Measurements from ENCODE around the gene RAP1A. TPM values are rescaled to one million over a fixed set of nuclear protein-coding genes. Genes with fewer than 3 reads are reported as not detected.

The RAP1A gene
- total and polyA plus RNA-seq, 10 donors: 83.3 to 125 (median 105) TPM

GRCh38 chr1:111571987-111572386 is 47.6 kb upstream of the RAP1A start:
- Histone ChIP-seq H3K27ac (no peak overlapping the region), H3K27me3 (replicated peaks in 1 of 7) (no peaks in the 10 kb centered on the region), H3K4me3 (no peak overlapping the region), H3K9me3 (no peaks in the 10 kb centered on the region), H3K4me1 (peaks cover 0 to 21% (median 8%) of the 10 kb centered on the region in 6 donors), H3K36me3 (no peaks in the 10 kb centered on the region)
- intact Hi-C loops (cut with DNase I; ENCODE audit: low total_unique reads): no loop called here
- DNase-seq: no peak
- 53 to 94% (median 82%) methylated on average over 2 of the region's 2 CpGs for WGBS, 5 donors
- TF ChIP-seq POLR2AphosphoS5 (IDR thresholded peaks at IDR 0.05) (no peak), POLR2A (IDR thresholded peaks at IDR 0.05) (no peak)
- TF ChIP-seq, protein P1, sequence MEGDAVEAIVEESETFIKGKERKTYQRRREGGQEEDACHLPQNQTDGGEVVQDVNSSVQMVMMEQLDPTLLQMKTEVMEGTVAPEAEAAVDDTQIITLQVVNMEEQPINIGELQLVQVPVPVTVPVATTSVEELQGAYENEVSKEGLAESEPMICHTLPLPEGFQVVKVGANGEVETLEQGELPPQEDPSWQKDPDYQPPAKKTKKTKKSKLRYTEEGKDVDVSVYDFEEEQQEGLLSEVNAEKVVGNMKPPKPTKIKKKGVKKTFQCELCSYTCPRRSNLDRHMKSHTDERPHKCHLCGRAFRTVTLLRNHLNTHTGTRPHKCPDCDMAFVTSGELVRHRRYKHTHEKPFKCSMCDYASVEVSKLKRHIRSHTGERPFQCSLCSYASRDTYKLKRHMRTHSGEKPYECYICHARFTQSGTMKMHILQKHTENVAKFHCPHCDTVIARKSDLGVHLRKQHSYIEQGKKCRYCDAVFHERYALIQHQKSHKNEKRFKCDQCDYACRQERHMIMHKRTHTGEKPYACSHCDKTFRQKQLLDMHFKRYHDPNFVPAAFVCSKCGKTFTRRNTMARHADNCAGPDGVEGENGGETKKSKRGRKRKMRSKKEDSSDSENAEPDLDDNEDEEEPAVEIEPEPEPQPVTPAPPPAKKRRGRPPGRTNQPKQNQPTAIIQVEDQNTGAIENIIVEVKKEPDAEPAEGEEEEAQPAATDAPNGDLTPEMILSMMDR (IDR thresholded peaks at IDR 0.05 in 8 of 11, conservative IDR thresholded peaks at IDR 0.05 in 3 of 11): no peak

DNA sequence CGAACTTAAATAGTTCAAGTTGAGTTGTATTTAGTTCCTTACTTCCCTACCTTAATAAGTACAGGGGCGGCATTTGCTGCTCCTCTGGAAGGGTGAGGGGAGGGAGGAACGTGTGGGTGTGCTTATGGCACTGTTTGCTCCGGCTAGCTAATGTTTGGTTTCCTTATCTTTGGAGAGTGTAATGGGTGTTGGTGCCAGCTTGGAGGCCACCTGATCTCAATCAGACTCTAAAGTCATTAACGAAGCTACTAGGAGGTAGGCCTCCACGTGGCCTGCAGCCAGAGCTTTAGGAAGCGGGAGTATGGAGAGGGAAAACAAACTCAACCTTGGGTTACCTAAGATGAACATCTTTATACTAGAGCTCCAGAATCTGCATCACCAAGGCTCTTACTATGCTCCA is 43.0 kb upstream of the RAP1A start:
- H3K36me3 ChIP-seq: no peaks in the 10 kb centered on the region
- DNase-seq: no peak
- TF ChIP-seq POLR2A (IDR thresholded peaks at IDR 0.05): no peak
- TF ChIP-seq POLR2AphosphoS5 (IDR thresholded peaks at IDR 0.05): no peak
- TF ChIP-seq, protein P1 (IDR thresholded peaks at IDR 0.05 in 8 of 11, conservative IDR thresholded peaks at IDR 0.05 in 3 of 11): no peak
- no peaks in the 10 kb centered on the region for H3K9me3 ChIP-seq
- peaks cover 0 to 8% (median 2%) of the 10 kb centered on the region in 6 donors for H3K4me1 ChIP-seq
- no peaks in the 10 kb centered on the region for H3K27me3 ChIP-seq (replicated peaks in 1 of 7)
- no peak overlapping the region for H3K27ac ChIP-seq
- WGBS, 5 donors: 88 to 96% (median 91%) methylated on average over 7 of the region's 7 CpGs
- intact Hi-C loops (cut with DNase I; ENCODE audit: low total_unique reads): no loop called here
- H3K4me3 ChIP-seq: no peak overlapping the region

- no peak overlapping the region for H3K27ac ChIP-seq
- H3K4me1 ChIP-seq: peaks cover 5 to 17% (median 8%) of the 10 kb centered on the region in 6 donors
- no peak for DNase-seq
- no peaks in the 10 kb centered on the region for H3K9me3 ChIP-seq
- no peak overlapping the region for H3K4me3 ChIP-seq
- H3K36me3 ChIP-seq: no peaks in the 10 kb centered on the region
- H3K27me3 ChIP-seq (replicated peaks in 1 of 7): no peaks in the 10 kb centered on the region
- 84 to 94% (median 90%) methylated on average over 2 of the region's 2 CpGs for WGBS, 5 donors
- intact Hi-C loops (cut with DNase I; ENCODE audit: low total_unique reads): no loop called here
- TF ChIP-seq POLR2AphosphoS5 (IDR thresholded peaks at IDR 0.05) (no peak), POLR2A (IDR thresholded peaks at IDR 0.05) (no peak)
- TF ChIP-seq, protein P1 (IDR thresholded peaks at IDR 0.05 in 8 of 11, conservative IDR thresholded peaks at IDR 0.05 in 3 of 11): no peak
Observed at GRCh38 chr1:111577814-111578213, 41.8 kb upstream of the RAP1A start.

- Histone ChIP-seq H3K27ac (no peak overlapping the region), H3K4me1 (peaks cover 7 to 21% (median 14%) of the 10 kb centered on the region in 6 donors), H3K4me3 (no peak overlapping the region), H3K9me3 (no peaks in the 10 kb centered on the region), H3K27me3 (replicated peaks in 1 of 7) (no peaks in the 10 kb centered on the region), H3K36me3 (no peaks in the 10 kb centered on the region)
- WGBS, 5 donors: 82 to 90% (median 90%) methylated on average over 2 of the region's 2 CpGs
- no peak for DNase-seq
- TF ChIP-seq, protein P1 (IDR thresholded peaks at IDR 0.05 in 8 of 11, conservative IDR thresholded peaks at IDR 0.05 in 3 of 11): no peak
- no peak for TF ChIP-seq POLR2A (IDR thresholded peaks at IDR 0.05)
- TF ChIP-seq POLR2AphosphoS5 (IDR thresholded peaks at IDR 0.05): no peak
- intact Hi-C loops (cut with DNase I; ENCODE audit: low total_unique reads): no loop called here
Observed at GRCh38 chr1:111581166-111581565, 38.4 kb upstream of the RAP1A start.

Data from spleen (tissue), 11 donors.